Fibroblast of lung (primary cell): Measurements from ENCODE around the gene RPH3AL.

Experiments
- CTCF ChIP-seq, 2 donors: IDR thresholded peaks in 1 of 2; conservative IDR thresholded peaks in 1 of 2; 1 replicate in 1 of 2; 2 replicates in 1 of 2; pipeline ENCODE4 v1.5.1; 2011 to 2012; ENCODE audit warnings: low read length in 2 of 2, control low read depth in 1 of 2, inconsistent platforms in 1 of 2, low read depth in 1 of 2, mild to moderate bottlenecking in 1 of 2
- EZH2 ChIP-seq: IDR thresholded peaks from 2 replicates; pipeline ENCODE4 v1.5.1; 2012; ENCODE audit warnings: low read length, control low read depth, mild to moderate bottlenecking; ENCODE audit errors: missing control alignments

DNA sequence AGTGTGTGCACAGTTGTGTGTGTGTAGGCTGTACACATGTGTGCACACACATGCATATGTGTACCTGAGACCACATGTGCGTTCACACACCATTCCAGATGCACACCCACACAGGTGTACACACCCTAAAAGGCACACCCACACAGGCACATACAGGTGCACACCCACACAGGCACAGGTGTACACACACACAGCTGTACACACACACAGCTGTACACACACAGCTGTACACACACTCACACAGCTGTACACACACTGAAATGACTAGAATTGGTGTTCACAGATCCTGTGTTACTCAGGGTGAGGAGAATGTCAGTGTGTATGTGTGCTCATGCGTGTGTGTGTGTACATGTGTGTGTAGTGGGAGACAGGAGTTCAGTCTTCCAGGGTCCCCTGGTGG lies 155.3 kb downstream of the RPH3AL start:
- TF ChIP-seq CTCF (conservative IDR thresholded peaks at IDR 0.05 in 1 of 2, IDR thresholded peaks at IDR 0.05 in 1 of 2; ENCODE audit: low read depth in 1 of 2, low read length in 2 of 2) (no peak), EZH2 (no peak)
